Fibroblast of lung (primary cell): ENCODE data around the gene MAPKAPK5. TPM values are rescaled to one million over a fixed set of nuclear protein-coding genes. Genes with fewer than 3 reads are reported as not detected.
"Not testable (repeated sequence)": the region's sequence is repeated elsewhere in the genome, so short reads cannot be mapped to it uniquely, and the experiment has no call there.

Experiments
- DNase-seq, 2 donors: peaks; one replicate each; pipeline versions ENCODE4 v3.0.0 to v3.0.0-alpha.2; 2010; ENCODE audit warnings: low read depth in 2 of 2
- H2AFZ ChIP-seq: 2 replicates; pipeline ENCODE4 v1.5.1; 2012; ENCODE audit warnings: low read length, control low read depth, inconsistent platforms
- H3K27ac ChIP-seq: 2 replicates; pipeline ENCODE4 v1.5.1; 2011; ENCODE audit warnings: low read length, control low read depth; ENCODE audit not compliant: insufficient read depth
- H3K27me3 ChIP-seq: 2 replicates; pipeline ENCODE4 v1.5.1; 2011; ENCODE audit warnings: mild to moderate bottlenecking, low read length; ENCODE audit not compliant: control insufficient read depth, insufficient read depth
- H3K36me3 ChIP-seq: 2 replicates; pipeline ENCODE4 v1.5.1; 2011; ENCODE audit warnings: low read length; ENCODE audit not compliant: control insufficient read depth, insufficient read depth
- H3K4me1 ChIP-seq: 2 replicates; pipeline ENCODE4 v1.5.1; 2011; ENCODE audit warnings: low read length; ENCODE audit not compliant: control insufficient read depth, insufficient read depth; ENCODE audit errors: extremely low read depth
- H3K4me2 ChIP-seq: 2 replicates; pipeline ENCODE4 v1.5.1; 2011; ENCODE audit warnings: low read length, control low read depth; ENCODE audit not compliant: insufficient read depth; ENCODE audit errors: extremely low read depth
- H3K4me3 ChIP-seq, 4 experiments: fragments of 200-600 bp in 1 of 4; sonication (generic) in 1 of 4; replicated peaks in 1 of 4; 2 replicates each; pipeline ENCODE4 v1.5.1; 2011 to 2016; ENCODE audit warnings: low read length in 4 of 4, low read depth in 3 of 4, mild to moderate bottlenecking in 3 of 4, control low read depth in 2 of 4, inconsistent platforms in 1 of 4, mixed read lengths in 1 of 4; ENCODE audit not compliant: insufficient read depth in 1 of 4; ENCODE audit errors: control extremely low read depth in 1 of 4
- H3K79me2 ChIP-seq: 2 replicates; pipeline ENCODE4 v1.5.1; 2012; ENCODE audit warnings: mild to moderate bottlenecking, low read length, inconsistent platforms; ENCODE audit not compliant: control insufficient read depth, insufficient read depth
- H3K9ac ChIP-seq: 2 replicates; pipeline ENCODE4 v1.5.1; 2011; ENCODE audit warnings: mild to moderate bottlenecking, low read length, control low read depth; ENCODE audit not compliant: insufficient read depth
- H3K9me3 ChIP-seq: 2 replicates; pipeline ENCODE4 v1.5.1; 2012; ENCODE audit warnings: low read depth, low read length; ENCODE audit not compliant: control insufficient read depth, insufficient read depth
- H4K20me1 ChIP-seq: 2 replicates; pipeline ENCODE4 v1.5.1; 2011; ENCODE audit warnings: low read length; ENCODE audit not compliant: control insufficient read depth, insufficient read depth; ENCODE audit errors: extremely low read depth
- EZH2 ChIP-seq: IDR thresholded peaks from 2 replicates; pipeline ENCODE4 v1.5.1; 2012; ENCODE audit warnings: low read length, control low read depth, mild to moderate bottlenecking; ENCODE audit errors: missing control alignments
- polyA plus RNA-seq, 2 donors: library from polyadenylated mRNA; depleted of rRNA in 1 of 2; stranded (reverse) in 1 of 2; unstranded in 1 of 2; fragments of >200 nt; gene quantifications; 2 replicates each; pipeline ENCODE4 v1.2.1, GENCODE V29; 2011 to 2012; ENCODE audit warnings: missing spikeins in 1 of 2
- total RNA-seq: library from RNA; depleted of rRNA; stranded (reverse); fragments of >200 nt; gene quantifications from 2 replicates; pipeline ENCODE4 v1.2.1, GENCODE V29; 2014
- TF ChIP-seq, protein P1 (sequence below), 2 donors: IDR thresholded peaks in 1 of 2; conservative IDR thresholded peaks in 1 of 2; 1 replicate in 1 of 2; 2 replicates in 1 of 2; pipeline ENCODE4 v1.5.1; 2011 to 2012; ENCODE audit warnings: low read length in 2 of 2, control low read depth in 1 of 2, inconsistent platforms in 1 of 2, low read depth in 1 of 2, mild to moderate bottlenecking in 1 of 2

The MAPKAPK5 gene
- total and polyA plus RNA-seq, 2 donors (not counting 1 experiment from before 2014, with no cell fraction given) = 26.8 to 34.6 TPM

DNA sequence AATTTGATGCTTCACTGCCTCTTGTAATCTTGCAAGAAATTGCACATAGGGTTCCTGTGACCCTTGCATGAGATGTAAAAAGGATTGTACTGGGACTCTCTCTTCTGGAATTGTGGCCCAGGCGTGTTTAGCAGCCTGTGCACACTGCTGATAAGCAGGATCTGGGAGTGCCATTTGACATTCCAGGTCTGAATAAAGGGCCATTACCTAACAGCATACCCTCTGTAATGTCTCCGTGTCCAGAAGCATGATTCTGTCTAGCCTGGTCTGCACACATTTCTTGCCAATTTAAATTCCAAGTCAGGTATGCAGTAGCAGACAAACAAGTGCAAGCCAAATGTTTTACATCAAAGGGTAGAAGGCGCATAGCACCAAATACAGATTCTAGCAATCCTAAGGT is 18.1 kb upstream of the MAPKAPK5 start:
- Histone ChIP-seq H3K27ac (no peak overlapping the region), H2AFZ (no peak overlapping the region), H3K9ac (no peak overlapping the region), H3K4me2 (no peak overlapping the region), H3K79me2 (no peaks in the 10 kb centered on the region), H3K27me3 (peaks cover 6% of the 10 kb centered on the region), H3K36me3 (no peaks in the 10 kb centered on the region), H3K9me3 (no peaks in the 10 kb centered on the region), H3K4me1 (no peaks in the 10 kb centered on the region), H3K4me3 (no peak overlapping the region), H4K20me1 (no peaks in the 10 kb centered on the region)
- TF ChIP-seq, protein P1, sequence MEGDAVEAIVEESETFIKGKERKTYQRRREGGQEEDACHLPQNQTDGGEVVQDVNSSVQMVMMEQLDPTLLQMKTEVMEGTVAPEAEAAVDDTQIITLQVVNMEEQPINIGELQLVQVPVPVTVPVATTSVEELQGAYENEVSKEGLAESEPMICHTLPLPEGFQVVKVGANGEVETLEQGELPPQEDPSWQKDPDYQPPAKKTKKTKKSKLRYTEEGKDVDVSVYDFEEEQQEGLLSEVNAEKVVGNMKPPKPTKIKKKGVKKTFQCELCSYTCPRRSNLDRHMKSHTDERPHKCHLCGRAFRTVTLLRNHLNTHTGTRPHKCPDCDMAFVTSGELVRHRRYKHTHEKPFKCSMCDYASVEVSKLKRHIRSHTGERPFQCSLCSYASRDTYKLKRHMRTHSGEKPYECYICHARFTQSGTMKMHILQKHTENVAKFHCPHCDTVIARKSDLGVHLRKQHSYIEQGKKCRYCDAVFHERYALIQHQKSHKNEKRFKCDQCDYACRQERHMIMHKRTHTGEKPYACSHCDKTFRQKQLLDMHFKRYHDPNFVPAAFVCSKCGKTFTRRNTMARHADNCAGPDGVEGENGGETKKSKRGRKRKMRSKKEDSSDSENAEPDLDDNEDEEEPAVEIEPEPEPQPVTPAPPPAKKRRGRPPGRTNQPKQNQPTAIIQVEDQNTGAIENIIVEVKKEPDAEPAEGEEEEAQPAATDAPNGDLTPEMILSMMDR (conservative IDR thresholded peaks at IDR 0.05 in 1 of 2, IDR thresholded peaks at IDR 0.05 in 1 of 2; ENCODE audit: low read depth in 1 of 2, low read length in 2 of 2) = no peak
- TF ChIP-seq EZH2 = no peak
- DNase-seq = no peak

DNA sequence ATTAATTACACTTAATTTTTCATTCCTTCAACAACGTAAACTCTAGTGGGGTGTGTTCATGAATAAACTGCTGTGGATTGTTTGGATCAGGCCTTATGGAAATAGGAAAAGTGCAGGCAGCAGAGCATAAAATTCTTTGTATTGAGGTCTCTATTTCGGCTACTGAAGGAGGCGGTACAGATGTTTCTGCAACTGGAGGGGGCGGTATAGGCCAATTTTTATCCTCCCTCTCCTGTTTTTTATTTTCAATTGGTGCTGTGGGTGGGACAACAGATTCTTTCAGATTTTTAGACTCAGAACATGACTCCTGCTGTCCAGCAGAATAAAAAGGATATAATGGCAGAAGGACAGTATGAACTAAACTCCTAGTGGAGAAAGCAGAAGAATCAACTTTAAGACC is 17.7 kb upstream of the MAPKAPK5 start:
- H3K4me3 ChIP-seq, H3K79me2 ChIP-seq, H3K4me2 ChIP-seq, DNase-seq, H3K4me1 ChIP-seq, H3K36me3 ChIP-seq, H2AFZ ChIP-seq, H3K9ac ChIP-seq, H3K27me3 ChIP-seq, H3K9me3 ChIP-seq, H4K20me1 ChIP-seq, H3K27ac ChIP-seq: not testable (repeated sequence)
- TF ChIP-seq, protein P1 (conservative IDR thresholded peaks at IDR 0.05 in 1 of 2, IDR thresholded peaks at IDR 0.05 in 1 of 2; ENCODE audit: low read depth in 1 of 2, low read length in 2 of 2) = peak; percentile 6 to 24

DNA sequence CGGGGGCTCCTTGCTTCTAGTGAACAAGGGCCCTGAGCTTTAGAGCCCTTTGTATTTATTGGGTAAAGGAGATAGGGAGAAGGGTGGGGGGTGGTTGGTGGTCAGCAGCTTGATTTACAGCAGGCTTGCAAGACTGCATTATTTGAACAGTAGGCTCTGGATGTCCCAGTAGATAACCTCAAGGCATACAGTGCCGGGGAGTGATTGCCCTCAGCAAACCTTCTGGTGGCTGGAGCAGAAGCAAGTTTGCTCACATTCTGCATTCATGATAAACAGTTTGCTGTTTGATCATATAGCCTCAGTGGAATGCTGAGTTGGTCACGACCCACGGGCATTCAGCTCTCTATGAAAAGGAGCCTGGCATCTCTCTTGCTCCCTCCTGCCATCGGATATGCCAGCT is 16.5 kb upstream of the MAPKAPK5 start:
- no peak for DNase-seq
- Histone ChIP-seq H3K79me2 (no peaks in the 10 kb centered on the region), H3K4me1 (no peaks in the 10 kb centered on the region), H4K20me1 (no peaks in the 10 kb centered on the region), H3K4me2 (no peak overlapping the region), H3K9me3 (no peaks in the 10 kb centered on the region), H3K4me3 (no peak overlapping the region), H3K27ac (no peak overlapping the region), H3K36me3 (no peaks in the 10 kb centered on the region), H3K9ac (no peak overlapping the region), H3K27me3 (peaks cover 3% of the 10 kb centered on the region), H2AFZ (no peak overlapping the region)
- no peak for TF ChIP-seq EZH2
- TF ChIP-seq, protein P1 (conservative IDR thresholded peaks at IDR 0.05 in 1 of 2, IDR thresholded peaks at IDR 0.05 in 1 of 2; ENCODE audit: low read depth in 1 of 2, low read length in 2 of 2) = no peak
